Body of pancreas (tissue), 4 donors: ENCODE results near the gene NHLRC2. TPM values are rescaled to one million over a fixed set of nuclear protein-coding genes. Genes with fewer than 3 reads are reported as not detected.
A peak's percentile ranks its signal among the peaks of the same experiment; 100 is the strongest.

Experiments
- ATAC-seq: fragments of 150-250 bp; one replicate; pipeline ENCODE4 v1.9.1; 2016
- DNase-seq, 4 donors: peaks; one replicate each; pipeline ENCODE4 v3.0.0-alpha.2; 2019
- H3K27ac ChIP-seq, 4 donors: fragments of 200-600 bp; sonication (generic); 1 replicate in 3 of 4; 2 replicates in 1 of 4; pipeline versions ENCODE4 v1.5.1 to v1.6.1; 2016 to 2019; ENCODE audit warnings: mild to moderate bottlenecking in 1 of 4, mixed read lengths in 1 of 4, moderate library complexity in 1 of 4
- H3K27me3 ChIP-seq, 2 donors: fragments of 200-600 bp; sonication (generic); one replicate each; pipeline ENCODE4 v1.6.0; 2016; ENCODE audit warnings: mild to moderate bottlenecking in 1 of 2
- H3K36me3 ChIP-seq, 2 donors: fragments of 200-600 bp; sonication (generic); replicated peaks in 1 of 2; 2 replicates each; pipeline ENCODE4 v1.5.1; 2016; ENCODE audit warnings: low read depth in 2 of 2; ENCODE audit not compliant: insufficient read depth in 1 of 2
- H3K4me1 ChIP-seq: fragments of 200-600 bp; sonication (generic); one replicate; pipeline ENCODE4 v1.6.0; 2016
- H3K4me3 ChIP-seq, 2 donors: fragments of 200-600 bp; sonication (generic); 1 replicate in 1 of 2; 2 replicates in 1 of 2; pipeline ENCODE4 v1.5.1; 2016 to 2019
- H3K9me3 ChIP-seq, 3 donors: fragments of 200-600 bp; sonication (generic); 1 replicate in 2 of 3; 2 replicates in 1 of 3; pipeline ENCODE4 v1.5.1; 2016
- POLR2A ChIP-seq, 3 donors: fragments of 450-650 bp; IDR thresholded peaks; one replicate each; pipeline ENCODE4 v1.6.1; 2016; ENCODE audit warnings: antibody characterized with exemption in 3 of 3, mild to moderate bottlenecking in 2 of 3
- WGBS, 2 donors: methylation state at CpG; one replicate each; pipeline ENCODE4 v1.1.5; 2017; 5-methylcytosine and 5-hydroxymethylcytosine counted together
- intact Hi-C: fragments of 100-400 bp; cut with DNase I; formaldehyde crosslinking; loops from one replicate; pipeline ENCODE4 v1.15.1; 2023
- total RNA-seq, 2 donors: library from RNA; depleted of rRNA; stranded (reverse); fragments of >200 nt; gene quantifications; one replicate each; pipeline ENCODE4 v1.1.0, GENCODE V29; 2016
- TF ChIP-seq, protein P1 (sequence below), 7 experiments: fragments of 450-650 bp in 4 of 7; fragments of 200-600 bp in 3 of 7; sonication (generic) in 3 of 7; IDR thresholded peaks; one replicate each; pipeline ENCODE4 v1.5.1; 2016 to 2019; ENCODE audit warnings: antibody characterized with exemption in 7 of 7

The NHLRC2 gene
- total RNA-seq, 2 donors from 2014 or later: 17.9 to 50.4 TPM

DNA sequence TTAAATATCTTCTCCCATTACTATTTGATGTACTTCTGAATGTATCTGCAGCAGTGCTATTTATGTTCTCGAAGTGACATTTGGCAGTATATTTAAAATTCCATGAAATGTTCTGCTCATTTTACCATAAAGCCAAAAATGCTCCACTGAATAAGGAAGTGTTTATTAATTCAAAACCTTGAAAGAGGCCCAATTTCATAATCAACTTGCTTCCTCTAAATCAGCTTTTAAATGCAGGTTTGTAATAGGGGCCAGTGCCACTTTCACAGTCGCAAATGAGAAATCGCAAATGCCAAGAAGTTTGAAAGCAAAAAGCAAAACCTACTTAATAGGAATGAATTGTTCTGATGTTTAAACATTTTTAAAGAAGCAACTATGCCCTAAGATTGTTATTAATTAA, 11.4 kb downstream of the NHLRC2 start:
- DNase-seq (no peak), ATAC-seq (no peak)
- TF ChIP-seq, protein P1, sequence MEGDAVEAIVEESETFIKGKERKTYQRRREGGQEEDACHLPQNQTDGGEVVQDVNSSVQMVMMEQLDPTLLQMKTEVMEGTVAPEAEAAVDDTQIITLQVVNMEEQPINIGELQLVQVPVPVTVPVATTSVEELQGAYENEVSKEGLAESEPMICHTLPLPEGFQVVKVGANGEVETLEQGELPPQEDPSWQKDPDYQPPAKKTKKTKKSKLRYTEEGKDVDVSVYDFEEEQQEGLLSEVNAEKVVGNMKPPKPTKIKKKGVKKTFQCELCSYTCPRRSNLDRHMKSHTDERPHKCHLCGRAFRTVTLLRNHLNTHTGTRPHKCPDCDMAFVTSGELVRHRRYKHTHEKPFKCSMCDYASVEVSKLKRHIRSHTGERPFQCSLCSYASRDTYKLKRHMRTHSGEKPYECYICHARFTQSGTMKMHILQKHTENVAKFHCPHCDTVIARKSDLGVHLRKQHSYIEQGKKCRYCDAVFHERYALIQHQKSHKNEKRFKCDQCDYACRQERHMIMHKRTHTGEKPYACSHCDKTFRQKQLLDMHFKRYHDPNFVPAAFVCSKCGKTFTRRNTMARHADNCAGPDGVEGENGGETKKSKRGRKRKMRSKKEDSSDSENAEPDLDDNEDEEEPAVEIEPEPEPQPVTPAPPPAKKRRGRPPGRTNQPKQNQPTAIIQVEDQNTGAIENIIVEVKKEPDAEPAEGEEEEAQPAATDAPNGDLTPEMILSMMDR (IDR thresholded peaks at IDR 0.05): no peak
- no peak for TF ChIP-seq POLR2A (IDR thresholded peaks at IDR 0.05)
- Histone ChIP-seq H3K27me3 (no peaks in the 10 kb centered on the region), H3K4me3 (no peak overlapping the region), H3K9me3 (no peaks in the 10 kb centered on the region), H3K27ac (peak overlapping the region in 1 of 4 donors; percentile 24), H3K4me1 (peaks cover 12% of the 10 kb centered on the region), H3K36me3 (no peaks in the 10 kb centered on the region)
- WGBS, 2 donors: 60 to 72% methylated on average over 3 of the region's 3 CpGs
- intact Hi-C loops: no loop called here

GRCh38 chr10:113866551-113867394, 12.3 kb downstream of the NHLRC2 start:
- DNase-seq: no peak
- Histone ChIP-seq H3K27ac (peak overlapping the region in 1 of 4 donors; percentile 24), H3K4me1 (peaks cover 12% of the 10 kb centered on the region), H3K4me3 (no peak overlapping the region), H3K27me3 (no peaks in the 10 kb centered on the region), H3K36me3 (no peaks in the 10 kb centered on the region), H3K9me3 (no peaks in the 10 kb centered on the region)
- ATAC-seq: no peak
- WGBS, 2 donors: 81 to 85% methylated on average over 5 of the region's 5 CpGs
- intact Hi-C loops: no loop called here
- TF ChIP-seq, protein P1 (IDR thresholded peaks at IDR 0.05): no peak
- no peak for TF ChIP-seq POLR2A (IDR thresholded peaks at IDR 0.05)

DNA sequence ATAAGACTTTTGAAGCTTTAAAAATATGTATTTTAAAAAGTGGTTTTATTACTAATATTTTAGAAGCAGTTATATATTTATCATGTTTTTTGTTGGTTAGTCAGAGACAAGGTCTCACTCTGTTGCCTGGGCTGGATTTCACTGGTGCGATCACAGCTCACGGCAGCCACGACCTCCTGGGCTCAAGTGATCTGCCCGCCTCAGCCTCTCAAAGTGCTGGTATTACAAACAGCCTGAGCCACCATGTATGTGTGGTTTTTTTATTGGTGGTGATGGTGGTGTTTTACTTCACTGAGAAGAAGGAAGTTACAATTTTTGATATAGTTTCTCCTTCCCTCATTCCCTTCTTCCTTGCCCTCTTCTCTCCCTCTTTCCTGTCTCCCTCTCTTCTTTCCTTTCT, 13.4 kb downstream of the NHLRC2 start:
- intact Hi-C loops: no loop called here
- Histone ChIP-seq H3K9me3 (no peaks in the 10 kb centered on the region), H3K4me3 (no peak overlapping the region), H3K4me1 (peaks cover 12% of the 10 kb centered on the region), H3K27me3 (no peaks in the 10 kb centered on the region), H3K27ac (no peak overlapping the region), H3K36me3 (no peaks in the 10 kb centered on the region)
- ATAC-seq (no peak), DNase-seq (no peak)
- TF ChIP-seq, protein P1 (IDR thresholded peaks at IDR 0.05): no peak
- TF ChIP-seq POLR2A (IDR thresholded peaks at IDR 0.05): no peak
- WGBS, 2 donors: 96 to 100% methylated on average over 4 of the region's 4 CpGs

- no peaks in the 10 kb centered on the region for H3K36me3 ChIP-seq
- DNase-seq (no peak), ATAC-seq (no peak)
- 86 to 87% methylated on average over 2 of the region's 2 CpGs for WGBS, 2 donors
- peaks cover 20% of the 10 kb centered on the region for H3K4me1 ChIP-seq
- intact Hi-C loops: no loop called here
- no peak overlapping the region for H3K27ac ChIP-seq
- TF ChIP-seq, protein P1 (IDR thresholded peaks at IDR 0.05): no peak
- TF ChIP-seq POLR2A (IDR thresholded peaks at IDR 0.05): no peak
- no peaks in the 10 kb centered on the region for H3K9me3 ChIP-seq
- H3K4me3 ChIP-seq: no peak overlapping the region
- H3K27me3 ChIP-seq: no peaks in the 10 kb centered on the region
Measured at GRCh38 chr10:113869789-113870188, 15.3 kb downstream of the NHLRC2 start.
